NCI-H510A (cell line): ENCODE data around the gene MTMR12.

Source experiments
- DNase-seq: peaks from one replicate; lab custom pipeline; 2025; lab: John Stamatoyannopoulos, UW

Gene MTMR12

DNA sequence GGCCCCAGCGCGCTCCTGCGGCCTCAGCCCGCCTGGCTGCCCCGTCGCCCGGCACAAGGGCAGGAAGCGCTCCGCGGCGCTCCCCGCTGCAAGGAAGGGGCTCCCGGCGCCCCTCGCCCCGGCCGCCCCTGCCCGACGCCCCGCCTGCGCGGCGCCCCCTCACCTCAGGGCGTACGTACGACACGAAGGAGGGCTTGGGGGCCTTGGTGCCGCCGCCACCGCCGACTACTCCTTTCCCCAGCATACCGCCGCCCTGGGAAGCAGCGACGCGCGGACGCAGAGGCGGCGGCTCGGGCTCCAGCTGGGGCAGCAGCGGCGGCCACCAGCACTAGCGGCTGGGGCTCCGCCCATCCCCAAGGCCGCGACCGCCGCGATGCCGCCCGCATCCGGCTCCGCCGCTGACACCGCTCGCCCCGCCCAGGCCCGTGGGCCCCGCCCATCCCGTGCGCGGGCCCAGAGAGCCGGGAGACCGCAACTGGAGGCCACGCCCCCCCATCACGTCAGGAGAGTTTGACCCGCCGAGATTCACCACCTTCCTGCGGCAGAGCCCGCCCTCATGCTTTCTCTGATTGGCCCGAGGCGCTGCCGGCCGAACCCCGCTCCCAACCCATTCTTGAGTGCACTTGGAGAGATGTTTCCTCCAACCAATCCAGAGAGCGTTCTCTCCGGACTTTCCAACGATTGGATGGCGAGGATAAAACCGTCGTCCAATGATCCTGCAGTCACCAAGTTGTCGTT, at the start of gene MTMR12:
MTMR12 (minus strand) TSS at position 345 of the 738 bp plus-strand sequence; CDS start at position 244, 101 bp downstream.
- peak; percentile 99 for DNase-seq

GRCh38 chr5:32362527-32362926, 49.8 kb upstream of the MTMR12 start:
- DNase-seq: no peak

- DNase-seq: no peak
Measured at GRCh38 chr5:32360906-32361305, 48.2 kb upstream of the MTMR12 start.

DNA sequence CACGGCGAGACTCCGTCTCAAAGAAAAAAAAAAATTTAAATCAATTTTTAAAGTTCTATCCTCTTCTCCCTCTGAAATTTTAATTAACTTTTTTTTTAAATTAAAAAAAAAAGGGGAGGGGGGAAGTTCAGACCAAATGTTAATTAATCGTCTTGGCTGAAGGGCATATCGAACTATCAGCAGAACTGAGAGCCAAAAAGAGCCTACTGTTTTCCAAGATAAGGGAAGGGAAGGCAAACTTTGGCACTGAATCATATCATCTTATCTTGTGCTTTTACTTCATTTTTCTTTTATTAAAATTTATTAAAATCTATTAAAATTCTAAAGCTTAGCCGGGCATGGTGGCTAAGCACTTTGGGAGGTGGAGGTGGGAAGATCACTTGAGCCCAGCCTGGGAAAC, 45.9 kb upstream of the MTMR12 start:
- no peak for DNase-seq

- DNase-seq: no peak
Measured at GRCh38 chr5:32357658-32358057, 44.9 kb upstream of the MTMR12 start.

DNA sequence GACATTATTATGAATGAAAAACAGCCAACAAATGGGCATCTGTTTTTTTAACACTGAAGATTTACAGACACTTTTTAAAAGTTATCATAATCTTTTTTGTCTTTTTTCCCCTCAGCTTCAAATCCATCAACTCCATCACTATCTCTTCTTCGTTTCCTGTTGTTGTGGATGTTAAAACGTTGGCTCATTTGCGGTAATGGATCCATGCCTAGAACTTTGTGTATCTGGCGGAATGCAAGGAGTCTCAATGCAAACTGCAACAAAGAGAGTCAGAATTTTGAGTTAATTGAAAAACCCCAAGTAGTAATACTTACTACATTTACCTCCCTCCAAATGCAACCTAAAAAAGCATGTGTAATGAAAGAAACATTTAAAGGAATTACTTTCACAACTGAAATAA, 42.9 kb upstream of the MTMR12 start:
- no peak for DNase-seq

- no peak for DNase-seq
Measured at GRCh38 chr5:32353420-32353819, 40.7 kb upstream of the MTMR12 start.

DNA sequence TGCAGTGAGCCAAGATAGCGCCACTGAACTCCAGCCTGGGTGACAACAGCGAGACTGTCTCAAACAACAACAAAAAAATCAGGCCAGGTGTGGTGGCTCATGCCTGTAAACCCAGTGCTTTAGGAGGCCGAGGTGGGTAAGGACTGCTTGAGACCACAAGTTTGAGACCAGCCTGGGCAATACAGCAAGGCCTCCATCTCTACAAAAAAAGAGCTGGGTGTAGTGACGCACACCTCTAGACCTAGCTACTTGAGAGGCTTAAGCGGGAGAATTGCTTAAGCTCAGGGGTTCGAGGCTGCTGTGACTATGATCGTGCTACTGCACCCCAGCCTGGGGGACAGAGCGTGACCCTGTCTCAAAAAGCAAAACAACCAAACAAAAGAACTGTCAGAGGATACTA, 39.9 kb upstream of the MTMR12 start:
- DNase-seq: no peak

DNA sequence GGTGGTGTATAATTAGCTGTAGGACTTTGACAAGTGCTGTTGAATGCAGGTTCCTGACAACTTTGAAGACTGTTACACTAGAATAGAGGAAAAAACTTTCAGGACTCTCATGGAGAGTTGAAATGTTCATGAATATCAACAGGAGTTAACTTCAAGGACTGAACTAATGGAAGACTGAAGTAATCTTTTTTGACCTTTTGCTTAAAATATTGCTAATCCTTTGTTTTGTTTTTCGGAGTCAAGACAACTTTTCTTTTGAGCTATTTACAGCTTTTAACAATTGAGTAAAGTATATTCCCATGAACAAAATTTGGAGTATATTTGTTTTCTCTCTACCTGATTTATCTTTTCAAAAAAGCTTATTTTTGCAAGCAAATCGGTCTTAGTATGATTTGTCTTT, 34.1 kb upstream of the MTMR12 start:
- DNase-seq: no peak

DNA sequence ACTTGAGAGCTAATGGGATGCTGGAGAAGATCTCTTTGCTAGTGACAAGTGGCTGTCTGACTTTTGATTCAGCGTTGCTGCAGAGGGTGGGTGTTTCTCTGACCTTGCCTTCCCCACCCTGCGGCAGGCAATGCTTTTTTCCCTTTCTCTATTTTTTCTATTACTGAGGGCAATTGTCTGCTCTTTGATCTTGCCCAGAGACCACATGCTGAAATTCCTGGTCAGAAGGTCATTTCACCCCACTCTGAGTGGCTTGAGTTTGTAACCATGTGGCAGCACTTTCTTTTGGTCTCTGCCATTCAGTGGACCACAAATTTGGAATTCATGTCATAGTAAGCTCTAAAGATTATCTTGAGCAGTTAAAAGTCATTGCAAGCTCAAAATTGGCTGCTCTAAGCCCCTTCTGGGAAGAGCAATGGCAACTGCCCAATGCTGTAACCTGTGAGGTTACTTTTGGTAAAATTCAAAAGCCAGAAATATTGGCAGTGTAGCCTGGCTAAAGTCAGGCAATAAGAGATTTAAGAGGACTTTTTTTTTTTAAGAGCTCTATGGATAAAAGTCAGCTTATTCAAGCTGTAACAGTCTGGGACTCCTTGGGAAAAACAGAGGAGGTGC, 30.4 kb upstream of the MTMR12 start:
- no peak for DNase-seq

- no peak for DNase-seq
Measured at GRCh38 chr5:32342656-32343055, 29.9 kb upstream of the MTMR12 start.

- DNase-seq: no peak
Measured at GRCh38 chr5:32339878-32340277, 27.1 kb upstream of the MTMR12 start.

GRCh38 chr5:32339198-32339597, 26.5 kb upstream of the MTMR12 start:
- DNase-seq: no peak

DNA sequence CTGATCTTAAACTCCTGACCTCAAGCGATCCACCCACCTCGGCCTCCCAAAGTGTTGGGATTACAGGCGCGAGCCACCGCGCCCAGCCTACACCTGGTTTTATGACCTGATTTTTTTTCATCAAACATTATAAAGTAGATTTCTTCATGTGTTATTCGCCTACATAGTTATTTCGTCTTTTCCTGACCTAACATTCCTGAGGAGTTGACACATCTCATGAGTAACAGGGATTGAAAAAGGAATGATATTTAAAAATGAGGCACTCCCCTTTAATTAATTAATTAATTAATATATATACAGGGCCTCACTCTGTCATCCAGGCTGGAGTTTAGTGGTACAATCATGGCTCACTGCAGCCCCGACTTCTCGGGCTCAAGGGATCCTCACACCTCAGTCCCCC, 20.2 kb upstream of the MTMR12 start:
- no peak for DNase-seq

DNA sequence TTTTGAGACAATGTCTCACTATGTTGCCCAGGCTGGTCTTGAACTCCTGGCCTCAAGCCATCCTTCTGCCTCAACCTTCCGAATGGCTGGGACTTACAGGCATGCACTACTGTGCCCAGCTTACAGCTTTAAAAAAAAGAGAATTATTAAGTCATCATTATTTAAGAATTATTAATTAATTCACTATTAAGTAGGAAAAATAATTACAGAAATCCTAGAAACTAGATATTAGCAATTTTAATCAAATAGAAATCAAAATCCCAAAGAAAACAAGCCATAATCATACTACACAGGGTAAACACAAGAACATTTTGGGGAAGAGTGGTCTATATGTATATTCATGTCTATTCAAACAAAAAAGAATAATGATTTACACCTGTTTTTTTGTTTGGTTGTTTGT, 19.6 kb upstream of the MTMR12 start:
- no peak for DNase-seq

DNA sequence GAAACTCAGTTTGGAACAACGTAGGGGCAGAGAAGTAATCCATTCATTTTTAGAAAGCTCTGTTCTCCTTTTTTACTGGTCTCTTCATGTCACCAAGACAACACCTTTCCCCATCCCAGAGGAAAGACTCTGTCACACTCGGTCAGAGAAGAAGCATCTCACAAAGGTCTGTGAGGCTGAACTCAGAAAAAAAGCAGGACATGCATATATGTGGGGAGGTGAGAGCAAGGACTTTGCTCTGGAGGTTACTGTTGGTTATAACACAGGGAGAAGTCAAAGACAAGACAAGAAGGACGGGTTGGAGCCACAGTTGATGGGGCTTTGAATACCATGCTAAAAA, 19.2 kb upstream of the MTMR12 start:
- DNase-seq: no peak

DNA sequence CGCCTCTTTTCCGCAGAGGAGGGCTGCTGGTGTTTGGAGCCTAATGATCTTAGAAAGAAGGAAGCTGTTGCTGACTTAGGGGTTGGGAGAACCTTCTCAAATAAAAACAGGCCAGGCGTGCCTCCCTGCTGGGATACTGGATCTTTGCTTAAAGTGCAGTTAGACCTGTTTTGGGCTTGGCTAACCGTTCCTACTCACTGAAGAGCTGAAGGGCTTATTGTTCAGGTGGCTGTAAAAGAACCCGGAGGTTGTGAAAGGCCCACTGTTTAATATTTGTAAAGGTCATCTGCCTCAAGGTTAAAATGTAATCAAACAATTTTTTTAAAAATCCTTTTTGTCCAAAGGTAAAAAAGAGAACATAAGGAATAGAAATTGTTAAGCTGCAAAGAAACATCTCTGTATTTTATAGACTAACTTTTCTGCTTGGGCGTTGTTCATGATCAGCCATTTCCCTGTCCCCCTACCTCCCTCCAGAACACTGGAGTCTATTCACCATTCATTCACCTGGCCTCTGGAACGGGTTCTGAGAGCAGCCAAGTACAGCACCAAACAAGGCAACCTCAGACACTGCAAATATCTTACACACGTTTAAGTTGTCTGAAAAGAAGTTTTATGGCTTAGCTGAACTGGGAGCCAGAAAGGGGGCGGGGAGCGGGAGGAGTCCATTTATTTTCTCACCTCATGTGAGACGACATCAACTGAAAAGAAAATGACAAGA, 18.6 kb upstream of the MTMR12 start:
- DNase-seq: no peak

DNA sequence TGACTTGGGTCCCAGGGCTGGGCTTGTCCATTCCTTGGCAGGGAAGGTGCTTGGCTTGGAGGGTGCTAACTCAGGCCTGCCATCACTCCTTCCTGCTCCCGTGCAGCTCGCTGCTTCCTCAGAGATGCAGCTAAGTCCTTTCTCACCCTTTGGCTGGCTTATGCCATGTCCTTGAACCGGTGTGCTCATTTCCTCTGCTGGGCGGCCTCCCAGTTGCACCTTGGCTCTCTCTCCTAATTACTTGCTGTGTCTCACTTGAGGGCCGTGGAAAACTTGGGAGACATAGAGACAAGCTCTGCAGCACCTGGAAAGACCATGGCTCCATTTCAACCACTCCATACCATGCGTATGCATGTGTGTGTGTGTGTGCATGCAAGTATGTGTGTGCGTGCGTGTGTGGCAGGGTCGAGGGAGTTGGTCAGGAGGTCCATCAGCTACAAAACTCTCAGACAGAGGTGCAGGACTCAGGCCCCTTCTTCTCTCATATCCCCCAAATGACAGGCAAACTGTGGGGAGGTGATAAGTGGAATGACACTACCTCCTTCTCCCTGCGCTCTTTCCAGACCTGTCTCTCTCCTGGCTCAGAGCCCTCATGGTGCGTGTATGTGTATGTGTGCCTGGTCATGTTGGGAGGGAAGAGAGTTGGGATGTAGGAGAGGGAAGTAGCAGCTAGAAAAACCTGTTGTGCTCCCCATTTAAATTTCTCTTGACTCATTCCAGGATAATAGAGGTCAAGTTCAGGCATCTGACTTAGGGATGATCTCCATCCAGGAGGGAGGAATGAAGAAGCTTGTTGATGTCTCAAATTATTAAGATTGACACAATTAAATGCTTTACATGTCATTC, 17.6 kb upstream of the MTMR12 start:
- no peak for DNase-seq

DNA sequence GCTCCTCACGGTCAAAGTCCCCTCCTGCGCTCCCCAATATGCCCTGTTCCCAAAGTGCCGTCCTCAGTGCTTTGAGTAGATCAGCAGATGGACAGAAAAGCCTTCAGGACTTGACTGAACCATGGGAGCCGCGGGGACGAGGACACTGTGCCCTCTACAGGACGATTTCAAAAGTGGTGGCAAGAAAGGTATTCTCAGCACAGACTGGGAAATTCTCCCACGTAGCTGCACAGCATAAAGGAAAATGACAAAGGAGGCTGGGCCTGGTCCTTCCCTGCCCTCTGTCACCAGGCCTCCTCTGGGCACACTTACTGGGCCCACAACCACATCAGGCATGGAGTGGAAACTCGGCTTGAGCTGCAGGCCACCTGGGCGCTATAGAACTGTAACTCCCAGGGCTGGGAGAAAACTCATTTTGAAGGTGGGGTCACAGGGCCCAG, 16.7 kb upstream of the MTMR12 start:
- DNase-seq: peak; percentile 26

DNA sequence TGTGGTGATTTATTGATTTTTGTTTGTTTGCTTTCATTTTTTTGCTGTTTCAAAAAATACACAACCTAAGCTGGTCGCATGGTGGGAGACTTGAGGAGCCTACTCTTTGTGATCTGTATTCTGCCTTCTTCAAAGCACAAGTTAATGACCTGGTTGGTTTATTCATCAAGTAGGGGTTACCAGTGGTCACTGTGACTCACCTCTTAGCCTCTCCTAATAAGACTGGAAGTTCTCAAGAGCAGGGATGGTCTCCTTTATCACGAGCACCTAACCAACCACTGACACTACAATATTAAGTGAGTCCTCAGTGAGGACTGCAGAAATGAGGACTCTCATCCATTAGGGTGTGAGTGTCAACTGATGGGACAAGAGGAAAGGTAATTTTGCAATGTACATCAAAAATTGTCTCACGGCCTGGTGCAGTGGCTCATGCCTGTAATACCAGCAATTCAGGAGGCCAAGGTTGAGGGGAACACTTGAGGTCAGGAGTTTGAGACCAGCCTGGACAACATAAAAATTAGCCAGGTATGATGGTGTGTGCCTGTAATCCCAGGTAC, 13.6 kb upstream of the MTMR12 start:
- DNase-seq: no peak

DNA sequence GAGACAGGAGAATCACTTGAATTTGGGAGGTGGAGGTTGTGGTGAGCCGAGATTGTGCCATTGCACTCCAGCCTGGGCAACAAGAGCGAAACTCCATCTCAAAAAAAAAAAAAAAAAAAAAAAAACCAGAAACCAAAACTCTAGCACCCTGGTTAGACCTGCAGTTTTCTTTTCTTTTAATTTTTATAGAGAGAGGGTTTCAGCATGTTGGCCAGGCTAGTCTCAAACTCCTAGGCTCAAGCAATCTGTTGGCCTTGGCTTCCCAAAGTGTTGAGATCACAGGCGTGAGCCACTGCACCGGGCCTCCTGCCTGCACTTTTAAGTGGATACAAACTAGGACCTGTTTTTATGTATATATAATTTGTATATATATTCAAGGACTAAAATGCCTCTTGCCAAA, 12.9 kb upstream of the MTMR12 start:
- no peak for DNase-seq

- DNase-seq: no peak
Measured at GRCh38 chr5:32325062-32325461, 12.3 kb upstream of the MTMR12 start.
